KMS-11 (cell line): Measurements from ENCODE around the gene BBX.

Source experiments
- H2AFZ ChIP-seq: fragments of 200-600 bp; sonication (generic); 2 replicates; pipeline ENCODE4 v1.6.1; 2016; ENCODE audit warnings: antibody characterized with exemption, mixed run types, low read depth
- H3K27ac ChIP-seq: fragments of 200-600 bp; sonication (generic); 2 replicates; pipeline ENCODE4 v1.6.1; 2016; ENCODE audit warnings: mild to moderate bottlenecking, mixed run types
- H3K27me3 ChIP-seq: fragments of 200-600 bp; sonication (generic); 2 replicates; pipeline ENCODE4 v1.6.1; 2017; ENCODE audit warnings: mild to moderate bottlenecking, low read depth, mixed run types, moderate library complexity; ENCODE audit not compliant: insufficient read depth
- H3K36me3 ChIP-seq: fragments of 200-600 bp; sonication (generic); 2 replicates; pipeline ENCODE4 v1.6.1; 2017; ENCODE audit warnings: mild to moderate bottlenecking, mixed run types; ENCODE audit not compliant: insufficient read depth
- H3K4me1 ChIP-seq: fragments of 200-600 bp; sonication (generic); 2 replicates; pipeline ENCODE4 v1.6.1; 2016; ENCODE audit warnings: mild to moderate bottlenecking, low read depth, mixed run types; ENCODE audit not compliant: poor library complexity, severe bottlenecking
- H3K4me2 ChIP-seq: fragments of 200-600 bp; sonication (generic); 2 replicates; pipeline ENCODE4 v1.7.0; 2016; ENCODE audit warnings: mild to moderate bottlenecking, mixed run types
- H3K4me3 ChIP-seq: fragments of 200-600 bp; sonication (generic); IDR thresholded peaks from 2 replicates; pipeline ENCODE4 v1.6.1; 2017; ENCODE audit warnings: low read depth, low read length, mixed read lengths; ENCODE audit not compliant: insufficient read depth
- H3K79me2 ChIP-seq: fragments of 200-600 bp; sonication (generic); 2 replicates; pipeline ENCODE4 v1.6.1; 2016; ENCODE audit warnings: low read depth, mixed run types; ENCODE audit not compliant: insufficient read depth
- H3K9ac ChIP-seq: fragments of 200-600 bp; sonication (generic); 2 replicates; pipeline ENCODE4 v1.6.1; 2016; ENCODE audit warnings: mild to moderate bottlenecking, mixed run types
- H4K20me1 ChIP-seq: fragments of 200-600 bp; sonication (generic); 2 replicates; pipeline ENCODE4 v1.6.1; 2016; ENCODE audit warnings: mild to moderate bottlenecking, mixed run types; ENCODE audit not compliant: insufficient read depth
- CTCF ChIP-seq: fragments of 200-600 bp; sonication (generic); conservative IDR thresholded peaks from 2 replicates; pipeline ENCODE4 v1.6.1; 2017; ENCODE audit warnings: low read depth, mild to moderate bottlenecking, antibody characterized with exemption, low read length, moderate library complexity, mixed read lengths

BBX gene

GRCh38 chr3:107737914-107738313 is 215.2 kb downstream of the BBX start:
- H3K79me2 ChIP-seq, result no peaks in the 10 kb centered on the region
- no peaks in the 10 kb centered on the region for H4K20me1 ChIP-seq
- H3K9ac ChIP-seq, result no peak overlapping the region
- H3K4me1 ChIP-seq, result no peaks in the 10 kb centered on the region
- H3K4me2 ChIP-seq, result no peak overlapping the region
- no peak overlapping the region for H3K4me3 ChIP-seq
- TF ChIP-seq CTCF, result no peak
- H3K27ac ChIP-seq, result no peak overlapping the region
- no peak overlapping the region for H2AFZ ChIP-seq
- no peaks in the 10 kb centered on the region for H3K36me3 ChIP-seq
- H3K27me3 ChIP-seq, result no peaks in the 10 kb centered on the region

GRCh38 chr3:107738486-107739183 is 215.9 kb downstream of the BBX start:
- Histone ChIP-seq H3K4me3 (no peak overlapping the region), H3K4me1 (no peaks in the 10 kb centered on the region), H3K27ac (no peak overlapping the region), H3K36me3 (no peaks in the 10 kb centered on the region), H3K9ac (no peak overlapping the region), H4K20me1 (no peaks in the 10 kb centered on the region), H3K4me2 (no peak overlapping the region), H2AFZ (no peak overlapping the region), H3K79me2 (no peaks in the 10 kb centered on the region), H3K27me3 (no peaks in the 10 kb centered on the region)
- TF ChIP-seq CTCF, result no peak

- TF ChIP-seq CTCF, result no peak
- Histone ChIP-seq H4K20me1 (no peaks in the 10 kb centered on the region), H3K4me1 (no peaks in the 10 kb centered on the region), H3K9ac (no peak overlapping the region), H3K79me2 (no peaks in the 10 kb centered on the region), H3K27me3 (no peaks in the 10 kb centered on the region), H3K4me2 (no peak overlapping the region), H3K27ac (no peak overlapping the region), H3K4me3 (no peak overlapping the region), H2AFZ (no peak overlapping the region), H3K36me3 (no peaks in the 10 kb centered on the region)
Observed at GRCh38 chr3:107739227-107739626, 216.5 kb downstream of the BBX start.

GRCh38 chr3:107740992-107741896 is 218.5 kb downstream of the BBX start:
- H3K36me3 ChIP-seq, result no peaks in the 10 kb centered on the region
- H2AFZ ChIP-seq, result no peak overlapping the region
- peak; percentile 45 for TF ChIP-seq CTCF
- no peaks in the 10 kb centered on the region for H3K27me3 ChIP-seq
- H3K4me3 ChIP-seq, result no peak overlapping the region
- H3K79me2 ChIP-seq, result no peaks in the 10 kb centered on the region
- H3K9ac ChIP-seq, result no peak overlapping the region
- no peaks in the 10 kb centered on the region for H4K20me1 ChIP-seq
- no peaks in the 10 kb centered on the region for H3K4me1 ChIP-seq
- no peak overlapping the region for H3K4me2 ChIP-seq
- no peak overlapping the region for H3K27ac ChIP-seq
